Measurements from ENCODE around the gene ROPN1.

ROPN1 gene

GRCh38 chr3:123947482-123947881, 44.4 kb downstream of the ROPN1 start:
- DNase-seq, result no peak

GRCh38 chr3:123941542-123941941, 50.4 kb downstream of the ROPN1 start:
- DNase-seq, result no peak

GRCh38 chr3:123941121-123941520, 50.8 kb downstream of the ROPN1 start:
- no peak for DNase-seq

DNA sequence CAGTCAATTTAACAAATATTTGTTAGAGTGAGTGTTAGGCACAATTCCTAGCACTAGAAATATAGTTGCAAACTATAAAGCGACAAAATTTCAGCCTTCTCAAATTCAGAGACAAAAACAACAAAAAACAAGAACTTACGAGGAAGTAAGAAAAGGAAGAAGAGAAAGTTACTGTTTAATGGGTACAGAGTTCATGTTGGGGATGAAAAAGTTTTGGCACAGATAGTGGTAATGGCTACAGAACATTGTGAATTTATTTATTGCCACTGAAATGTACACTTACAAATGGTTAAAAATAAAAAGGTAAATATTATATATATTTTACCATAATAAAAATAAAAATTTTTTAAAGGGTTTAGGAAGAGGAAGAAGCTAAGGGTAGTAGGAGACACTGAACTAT, 52.2 kb downstream of the ROPN1 start:
- DNase-seq, result no peak

GRCh38 chr3:123936400-123936799, 55.5 kb downstream of the ROPN1 start:
- DNase-seq, result no peak

DNA sequence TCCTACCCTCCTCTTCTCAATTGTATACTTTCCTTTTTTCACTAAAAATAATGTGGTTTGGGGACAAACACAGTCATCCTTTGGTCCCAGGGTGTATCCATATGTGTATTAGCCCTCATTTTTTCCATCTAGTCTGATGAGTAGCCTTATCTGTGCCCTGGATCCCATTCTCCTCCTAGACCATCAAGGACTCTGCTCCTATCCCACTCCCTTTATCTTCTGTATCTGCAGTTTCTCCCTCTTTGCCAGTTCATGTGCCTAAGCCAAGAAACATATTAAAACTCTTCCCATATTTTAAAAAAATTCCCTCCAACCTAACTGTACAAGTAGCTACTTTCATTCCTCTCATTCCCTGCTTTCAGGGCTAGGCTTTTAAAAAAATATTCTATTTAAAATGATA, 56.1 kb downstream of the ROPN1 start:
- DNase-seq, result no peak

DNA sequence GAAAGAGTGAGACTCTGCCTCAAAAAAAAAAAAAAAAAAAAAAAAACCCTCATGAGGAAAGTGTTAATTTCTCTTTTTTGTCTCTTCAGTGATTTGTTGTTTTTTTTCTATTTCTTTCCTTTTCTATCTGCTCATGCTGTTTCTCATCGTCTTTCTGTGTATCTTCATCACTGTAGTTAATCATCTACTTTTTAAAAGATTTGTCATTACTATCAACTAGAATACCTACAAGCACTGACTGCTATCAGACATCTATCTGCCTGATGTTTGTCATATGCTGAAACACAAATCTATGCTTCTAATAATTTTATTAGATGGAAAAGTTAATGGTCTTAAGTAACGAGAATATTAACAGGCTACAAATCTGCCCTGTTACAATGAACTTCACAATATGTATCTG, 57.7 kb downstream of the ROPN1 start:
- DNase-seq, result no peak

- DNase-seq, result peak in 1 of 2 donors; percentile 3
Observed at GRCh38 chr3:123930445-123930844, 61.5 kb downstream of the ROPN1 start.

DNA sequence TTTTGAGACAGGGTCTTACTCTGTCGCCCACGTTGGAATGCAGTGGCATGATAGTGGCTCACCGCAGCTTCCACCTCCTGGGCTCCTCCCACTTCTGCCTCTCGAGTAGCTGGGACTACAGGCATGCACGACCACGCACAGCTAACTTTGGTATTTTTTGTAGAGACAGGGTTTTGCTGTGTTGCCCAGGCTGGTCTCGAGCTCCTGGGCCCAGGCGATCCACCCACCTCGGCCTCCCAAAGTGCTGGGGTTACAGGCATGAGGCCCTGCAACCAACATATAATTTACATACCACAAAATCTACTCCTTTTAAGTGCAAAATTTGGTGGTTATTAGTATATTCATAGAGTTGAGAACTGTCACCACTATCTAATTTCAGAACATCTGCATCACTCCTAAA, 62.6 kb downstream of the ROPN1 start:
- no peak for DNase-seq

DNA sequence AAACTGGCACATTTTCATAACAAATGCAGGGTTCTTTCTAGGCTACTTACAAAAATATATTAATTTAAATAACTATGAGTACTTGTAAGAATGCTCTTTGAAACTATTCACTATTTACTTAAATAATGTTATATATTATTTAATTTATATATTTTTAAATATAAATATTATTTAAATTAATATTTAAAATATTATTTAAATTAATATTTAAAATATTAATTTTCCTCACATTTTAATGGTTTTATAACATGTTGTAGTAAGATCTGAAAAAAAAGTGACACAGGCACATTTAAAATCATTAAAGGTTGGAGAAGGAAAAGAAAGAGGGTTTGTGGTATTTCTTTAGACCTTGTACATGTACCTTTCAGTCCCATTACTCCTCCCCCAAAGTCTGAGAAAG, 65.5 kb downstream of the ROPN1 start:
- DNase-seq, result no peak

- DNase-seq, result no peak
Observed at GRCh38 chr3:123920868-123921267, 71.1 kb downstream of the ROPN1 start.

- no peak for DNase-seq
Observed at GRCh38 chr3:123920383-123920782, 71.5 kb downstream of the ROPN1 start.

DNA sequence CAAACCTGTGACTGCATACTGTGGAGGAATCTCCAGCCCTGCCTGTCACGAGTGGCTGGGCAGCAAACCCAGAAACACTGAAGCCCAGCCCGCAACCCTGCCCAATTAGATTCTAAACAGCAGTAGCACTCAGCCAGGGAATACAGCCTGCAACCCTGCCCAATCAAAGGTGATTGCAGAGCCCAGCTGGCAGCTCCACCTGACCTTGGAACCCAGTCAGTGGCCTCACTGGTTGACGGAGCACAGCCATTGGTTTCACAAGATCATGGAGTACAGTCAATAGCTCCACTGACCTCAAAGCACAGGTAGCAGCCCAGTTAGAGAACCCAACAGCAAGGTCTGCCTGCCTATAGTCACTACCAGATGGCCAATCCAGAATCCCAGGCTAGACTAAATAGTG, 72.6 kb downstream of the ROPN1 start:
- no peak for DNase-seq

Data from inflammatory macrophage treated with lipopolysaccharide for 1 hour (primary cell).